ENCODE measurements around the gene SCRT2. TPM values are rescaled to one million over a fixed set of nuclear protein-coding genes. Genes with fewer than 3 reads are reported as not detected.
A peak's percentile ranks its signal among the peaks of the same experiment; 100 is the strongest.
"Not testable (repeated sequence)": the region's sequence is repeated elsewhere in the genome, so short reads cannot be mapped to it uniquely, and the experiment has no call there.

SCRT2 gene
- total RNA-seq, 1 experiment from 2014 or later = not detected

DNA sequence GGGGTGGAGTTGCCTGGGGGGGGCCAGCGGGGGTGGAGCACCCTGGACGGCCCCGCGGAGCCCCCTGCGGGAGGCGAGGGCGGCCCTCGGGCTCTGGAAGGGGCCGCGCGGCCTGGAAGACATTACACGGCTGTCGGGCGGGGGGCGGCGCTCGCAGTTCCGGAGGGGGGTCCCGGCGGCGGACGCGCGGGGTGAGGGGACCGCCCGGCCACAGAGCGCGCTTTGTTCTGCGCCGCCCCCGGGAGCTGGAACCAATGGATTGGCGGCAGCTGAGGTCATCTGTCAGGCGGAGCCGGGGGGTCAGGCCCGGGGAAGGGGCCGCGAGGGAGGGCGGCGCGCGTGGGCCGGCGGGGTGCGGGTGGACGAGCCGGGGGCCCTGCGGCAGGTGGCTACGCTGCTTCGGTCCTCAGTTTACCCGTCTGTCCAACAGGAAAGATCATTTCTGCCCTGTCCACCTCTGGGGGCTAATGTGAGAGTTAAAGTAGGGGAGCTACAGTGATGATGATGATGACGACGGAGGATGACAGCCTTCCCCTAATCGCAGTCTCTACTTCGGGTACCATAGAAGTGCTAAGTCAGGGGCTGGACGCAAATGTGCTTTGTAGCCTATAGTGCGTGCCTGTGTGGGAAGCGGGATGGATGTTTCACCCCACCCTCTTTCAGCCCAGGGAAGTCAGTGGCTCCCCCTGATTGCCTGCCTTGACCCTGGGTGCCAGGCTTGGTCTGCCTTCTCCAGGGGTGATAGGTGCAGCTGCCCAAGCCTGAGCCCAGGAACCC, 33.0 kb downstream of the SCRT2 start:
- Histone ChIP-seq H3T11ph (ENCODE audit: low read length) (no peak overlapping the region), H3K18ac (ENCODE audit: insufficient read length, low read depth, low read length) (no peak overlapping the region), H3K79me1 (ENCODE audit: insufficient read depth, low read depth, low read length, poor library complexity, severe bottlenecking) (no peaks in the 10 kb centered on the region), H4K8ac (replicated peaks; ENCODE audit: insufficient read length, low read depth, low read length) (no peak overlapping the region), H4K91ac (ENCODE audit: insufficient read length, low read depth, low read length) (no peak overlapping the region), H3K14ac (ENCODE audit: insufficient read depth, low read length) (no peak overlapping the region), H3K27ac (ENCODE audit: insufficient read length, low read depth, low read length) (no peak overlapping the region), H2BK15ac (ENCODE audit: low read depth, low read length) (no peak overlapping the region), H4K5ac (ENCODE audit: insufficient read length, low read depth, low read length) (no peak overlapping the region), H3K9ac (ENCODE audit: extremely low read depth, insufficient read length, low read length) (no peak overlapping the region), H4K20me1 (ENCODE audit: control insufficient read depth, insufficient read depth, insufficient read length) (no peaks in the 10 kb centered on the region), H3K79me2 (ENCODE audit: insufficient read depth, low read length) (no peaks in the 10 kb centered on the region), H3K4me2 (ENCODE audit: insufficient read depth, insufficient read length, low read length) (no peak overlapping the region), H3K23ac (ENCODE audit: insufficient read length, low read depth, low read length) (no peak overlapping the region), H2AFZ (ENCODE audit: low read length) (no peak overlapping the region), H3K56ac (ENCODE audit: insufficient read length, low read depth, low read length) (no peak overlapping the region), H3K4ac (ENCODE audit: low read depth, low read length) (no peak overlapping the region), H2BK12ac (ENCODE audit: insufficient read length, low read depth, low read length) (no peak overlapping the region), H3K27me3 (ENCODE audit: insufficient read depth, low read length) (no peaks in the 10 kb centered on the region), H3K4me1 (ENCODE audit: insufficient read depth, low read length) (no peaks in the 10 kb centered on the region; the same call in 1 of the 2 replicates), H3K9me3 (ENCODE audit: control insufficient read depth, low read depth, low read length) (no peaks in the 10 kb centered on the region), H2BK20ac (ENCODE audit: low read depth, low read length, poor library complexity, severe bottlenecking) (no peak overlapping the region), H3K23me2 (ENCODE audit: insufficient read length, low read depth, low read length, poor library complexity, severe bottlenecking) (no peaks in the 10 kb centered on the region), H2BK120ac (ENCODE audit: low read depth, low read length, poor library complexity, severe bottlenecking) (no peak overlapping the region), H2AK5ac (ENCODE audit: insufficient read length, low read length) (no peak overlapping the region), H2BK5ac (ENCODE audit: insufficient read length, low read length) (no peak overlapping the region)
- H3K9me3 Mint-ChIP-seq = peaks cover 0 to 4% of the 10 kb centered on the region in 2 experiments; a peak in 3 of 5 replicates
- H3K36me3 Mint-ChIP-seq (ENCODE audit: insufficient read depth in 1 of 3, low read depth in 3 of 3) = peaks cover 3 to 8% (median 6%) of the 10 kb centered on the region in 3 experiments; a peak in 6 of 7 replicates
- peak; percentile 82 for DNase-seq
- peak overlapping the region in 1 of 3 experiments; percentile 28; a peak in 2 of 7 replicates for H3K27ac Mint-ChIP-seq
- TF ChIP-seq, protein P1, sequence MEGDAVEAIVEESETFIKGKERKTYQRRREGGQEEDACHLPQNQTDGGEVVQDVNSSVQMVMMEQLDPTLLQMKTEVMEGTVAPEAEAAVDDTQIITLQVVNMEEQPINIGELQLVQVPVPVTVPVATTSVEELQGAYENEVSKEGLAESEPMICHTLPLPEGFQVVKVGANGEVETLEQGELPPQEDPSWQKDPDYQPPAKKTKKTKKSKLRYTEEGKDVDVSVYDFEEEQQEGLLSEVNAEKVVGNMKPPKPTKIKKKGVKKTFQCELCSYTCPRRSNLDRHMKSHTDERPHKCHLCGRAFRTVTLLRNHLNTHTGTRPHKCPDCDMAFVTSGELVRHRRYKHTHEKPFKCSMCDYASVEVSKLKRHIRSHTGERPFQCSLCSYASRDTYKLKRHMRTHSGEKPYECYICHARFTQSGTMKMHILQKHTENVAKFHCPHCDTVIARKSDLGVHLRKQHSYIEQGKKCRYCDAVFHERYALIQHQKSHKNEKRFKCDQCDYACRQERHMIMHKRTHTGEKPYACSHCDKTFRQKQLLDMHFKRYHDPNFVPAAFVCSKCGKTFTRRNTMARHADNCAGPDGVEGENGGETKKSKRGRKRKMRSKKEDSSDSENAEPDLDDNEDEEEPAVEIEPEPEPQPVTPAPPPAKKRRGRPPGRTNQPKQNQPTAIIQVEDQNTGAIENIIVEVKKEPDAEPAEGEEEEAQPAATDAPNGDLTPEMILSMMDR (conservative IDR thresholded peaks at IDR 0.05) = no peak
- H3K27me3 Mint-ChIP-seq (ENCODE audit: low read depth) = peaks cover 6% of the 10 kb centered on the region
- peaks cover 9 to 15% of the 10 kb centered on the region in 2 experiments for H3K4me1 Mint-ChIP-seq
- WGBS (ENCODE audit: extremely low coverage, insufficient read length, low lambda C conversion rate) = no CpG with 5 or more reads among the region's 57 CpGs
- no peak overlapping the region for H3K4me3 Mint-ChIP-seq

DNA sequence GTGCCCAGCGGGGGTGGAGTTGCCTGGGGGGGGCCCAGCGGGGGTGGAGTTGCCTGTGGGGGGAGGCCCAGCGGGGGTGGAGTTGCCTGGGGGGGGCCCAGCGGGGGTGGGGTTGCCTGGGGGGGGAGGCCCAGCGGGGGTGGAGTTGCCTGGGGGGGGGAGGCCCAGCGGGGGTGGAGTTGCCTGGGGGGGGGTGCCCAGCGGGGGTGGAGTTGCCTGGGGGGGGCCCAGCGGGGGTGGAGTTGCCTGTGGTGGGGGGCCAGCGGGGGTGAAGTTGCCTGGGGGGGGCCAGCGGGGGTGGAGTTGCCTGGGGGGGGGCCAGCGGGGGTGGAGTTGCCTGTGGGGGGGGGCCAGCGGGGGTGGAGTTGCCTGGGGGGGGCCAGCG, 33.6 kb downstream of the SCRT2 start:
- not testable (repeated sequence) for H3K27ac Mint-ChIP-seq; H3K56ac ChIP-seq (ENCODE audit: insufficient read length, low read depth, low read length); H3K9ac ChIP-seq (ENCODE audit: extremely low read depth, insufficient read length, low read length); H3K27ac ChIP-seq (ENCODE audit: insufficient read length, low read depth, low read length); H3T11ph ChIP-seq (ENCODE audit: low read length); H3K4me3 Mint-ChIP-seq; H3K18ac ChIP-seq (ENCODE audit: insufficient read length, low read depth, low read length); H2AFZ ChIP-seq (ENCODE audit: low read length); H4K5ac ChIP-seq (ENCODE audit: insufficient read length, low read depth, low read length); H3K23ac ChIP-seq (ENCODE audit: insufficient read length, low read depth, low read length); H2BK12ac ChIP-seq (ENCODE audit: insufficient read length, low read depth, low read length); H3K4ac ChIP-seq (ENCODE audit: low read depth, low read length); H3K23me2 ChIP-seq (ENCODE audit: insufficient read length, low read depth, low read length, poor library complexity, severe bottlenecking); H2AK5ac ChIP-seq (ENCODE audit: insufficient read length, low read length); H3K27me3 ChIP-seq (ENCODE audit: insufficient read depth, low read length); H4K91ac ChIP-seq (ENCODE audit: insufficient read length, low read depth, low read length); H3K4me2 ChIP-seq (ENCODE audit: insufficient read depth, insufficient read length, low read length); DNase-seq; H2BK15ac ChIP-seq (ENCODE audit: low read depth, low read length); H2BK120ac ChIP-seq (ENCODE audit: low read depth, low read length, poor library complexity, severe bottlenecking); H3K36me3 Mint-ChIP-seq (ENCODE audit: insufficient read depth in 1 of 3, low read depth in 3 of 3); H2BK20ac ChIP-seq (ENCODE audit: low read depth, low read length, poor library complexity, severe bottlenecking); H3K79me2 ChIP-seq (ENCODE audit: insufficient read depth, low read length); H3K14ac ChIP-seq (ENCODE audit: insufficient read depth, low read length); H3K4me1 ChIP-seq (ENCODE audit: insufficient read depth, low read length); H3K9me3 ChIP-seq (ENCODE audit: control insufficient read depth, low read depth, low read length); H4K8ac ChIP-seq (replicated peaks; ENCODE audit: insufficient read length, low read depth, low read length); H3K79me1 ChIP-seq (ENCODE audit: insufficient read depth, low read depth, low read length, poor library complexity, severe bottlenecking); H3K27me3 Mint-ChIP-seq (ENCODE audit: low read depth); H3K9me3 Mint-ChIP-seq; H2BK5ac ChIP-seq (ENCODE audit: insufficient read length, low read length); H4K20me1 ChIP-seq (ENCODE audit: control insufficient read depth, insufficient read depth, insufficient read length)
- peaks cover 9 to 15% of the 10 kb centered on the region in 2 experiments for H3K4me1 Mint-ChIP-seq
- WGBS (ENCODE audit: extremely low coverage, insufficient read length, low lambda C conversion rate) = no CpG with 5 or more reads among the region's 13 CpGs

Data from H9 (cell line).